Measurements from ENCODE around the gene TRIM3. TPM values are rescaled to one million over a fixed set of nuclear protein-coding genes. Genes with fewer than 3 reads are reported as not detected.

TRIM3 gene
- total RNA-seq, 1 experiment from 2014 or later: 10.4 TPM

GRCh38 chr11:6480299-6480914 is 6.7 kb upstream of the TRIM3 start:
- DNase-seq (ENCODE audit: low read depth): no peak

GRCh38 chr11:6476571-6476970 is 2.8 kb upstream of the TRIM3 start:
- peak; percentile 13 for DNase-seq (ENCODE audit: low read depth)

GRCh38 chr11:6475936-6476335 is 2.2 kb upstream of the TRIM3 start:
- DNase-seq (ENCODE audit: low read depth): peak; percentile 37

- peak; percentile 11 for DNase-seq (ENCODE audit: low read depth)
Observed at GRCh38 chr11:6474806-6475500, 1.2 kb upstream of the TRIM3 start.

GRCh38 chr11:6474413-6474792 is 662 bp upstream of the TRIM3 start:
- no peak for DNase-seq (ENCODE audit: low read depth)

GRCh38 chr11:6472934-6473333 is 807 bp downstream of the TRIM3 start:
- no peak for DNase-seq (ENCODE audit: low read depth)

- DNase-seq (ENCODE audit: low read depth): no peak
Observed at GRCh38 chr11:6469599-6469998, 4.1 kb downstream of the TRIM3 start.

GRCh38 chr11:6468712-6469495 is 4.8 kb downstream of the TRIM3 start:
- peak; percentile 18 for DNase-seq (ENCODE audit: low read depth)

- no peak for DNase-seq (ENCODE audit: low read depth)
Observed at GRCh38 chr11:6459099-6459450, 14.7 kb downstream of the TRIM3 start.

- DNase-seq (ENCODE audit: low read depth): no peak
Observed at GRCh38 chr11:6458352-6459098, 15.2 kb downstream of the TRIM3 start.

- no peak for DNase-seq (ENCODE audit: low read depth)
Observed at GRCh38 chr11:6457581-6458320, 16.0 kb downstream of the TRIM3 start.

GRCh38 chr11:6456361-6457073 is 17.2 kb downstream of the TRIM3 start:
- DNase-seq (ENCODE audit: low read depth): no peak

GRCh38 chr11:6455070-6455469 is 18.7 kb downstream of the TRIM3 start:
- DNase-seq (ENCODE audit: low read depth): no peak

GRCh38 chr11:6453152-6453551 is 20.6 kb downstream of the TRIM3 start:
- no peak for DNase-seq (ENCODE audit: low read depth)

GRCh38 chr11:6452219-6452618 is 21.5 kb downstream of the TRIM3 start:
- DNase-seq (ENCODE audit: low read depth): no peak

- no peak for DNase-seq (ENCODE audit: low read depth)
Observed at GRCh38 chr11:6448574-6448973, 25.2 kb downstream of the TRIM3 start.

GRCh38 chr11:6443269-6444003 is 30.3 kb downstream of the TRIM3 start:
- DNase-seq (ENCODE audit: low read depth): peak; percentile 40

- no peak for DNase-seq (ENCODE audit: low read depth)
Observed at GRCh38 chr11:6442441-6442840, 31.3 kb downstream of the TRIM3 start.

GRCh38 chr11:6440906-6441358 is 32.8 kb downstream of the TRIM3 start, which contains the start of gene HPX:
Gene HPX (minus strand): TSS chr11:6440987. CDS start chr11:6440963, 24 bp downstream.
- DNase-seq (ENCODE audit: low read depth): no peak
